HG03039 (cell line): ENCODE measurements around the gene CDH23.

Experiments
- ATAC-seq: cut with Tn5 transposase; IDR thresholded peaks from one replicate; pipeline ENCODE4 v1.9.1; 2021; ENCODE audit warnings: mild to moderate bottlenecking, moderate library complexity; ENCODE audit not compliant: unreplicated experiment

Gene CDH23

GRCh38 chr10:71648254-71648932 is 251.7 kb downstream of the CDH23 start:
- ATAC-seq, result no peak

- no peak for ATAC-seq
These were observed 252.2 kb downstream of the CDH23 start for GRCh38 chr10:71648933-71649320.

- no peak for ATAC-seq
These were observed 252.9 kb downstream of the CDH23 start for GRCh38 chr10:71649631-71650030.

GRCh38 chr10:71650397-71650796 is 253.7 kb downstream of the CDH23 start:
- ATAC-seq, result no peak

- no peak for ATAC-seq
These were observed 254.7 kb downstream of the CDH23 start for GRCh38 chr10:71651428-71651827.

- ATAC-seq, result no peak
These were observed 255.2 kb downstream of the CDH23 start for GRCh38 chr10:71651928-71652327.

- no peak for ATAC-seq
These were observed 256.3 kb downstream of the CDH23 start for GRCh38 chr10:71653044-71653443.

GRCh38 chr10:71656220-71656619 is 259.5 kb downstream of the CDH23 start:
- ATAC-seq, result no peak

GRCh38 chr10:71657604-71658466 is 261.1 kb downstream of the CDH23 start:
- no peak for ATAC-seq

GRCh38 chr10:71658467-71658745 is 261.7 kb downstream of the CDH23 start:
- no peak for ATAC-seq

GRCh38 chr10:71659111-71659634 is 262.5 kb downstream of the CDH23 start:
- ATAC-seq, result no peak

- no peak for ATAC-seq
These were observed 263.0 kb downstream of the CDH23 start for GRCh38 chr10:71659737-71660136.

- ATAC-seq, result no peak
These were observed 263.6 kb downstream of the CDH23 start for GRCh38 chr10:71660313-71660712.

- no peak for ATAC-seq
These were observed 264.4 kb downstream of the CDH23 start for GRCh38 chr10:71661060-71661622.

- no peak for ATAC-seq
These were observed 265.1 kb downstream of the CDH23 start for GRCh38 chr10:71661779-71662336.

- no peak for ATAC-seq
These were observed 266.6 kb downstream of the CDH23 start for GRCh38 chr10:71663311-71663710.

GRCh38 chr10:71664585-71664984 is 267.9 kb downstream of the CDH23 start:
- no peak for ATAC-seq

GRCh38 chr10:71665456-71665855 is 268.7 kb downstream of the CDH23 start:
- ATAC-seq, result no peak

- no peak for ATAC-seq
These were observed 270.1 kb downstream of the CDH23 start for GRCh38 chr10:71666639-71667386.

GRCh38 chr10:71667387-71667752 is 270.6 kb downstream of the CDH23 start:
- ATAC-seq, result no peak
